Limb (tissue), 2 donors: ENCODE measurements around the gene CDKN2B-AS1.

Experiments
- DNase-seq, 2 donors: peaks; one replicate each; pipeline ENCODE4 v3.0.0-alpha.2; 2016; ENCODE audit errors: extremely low spot score in 2 of 2

Gene CDKN2B-AS1

DNA sequence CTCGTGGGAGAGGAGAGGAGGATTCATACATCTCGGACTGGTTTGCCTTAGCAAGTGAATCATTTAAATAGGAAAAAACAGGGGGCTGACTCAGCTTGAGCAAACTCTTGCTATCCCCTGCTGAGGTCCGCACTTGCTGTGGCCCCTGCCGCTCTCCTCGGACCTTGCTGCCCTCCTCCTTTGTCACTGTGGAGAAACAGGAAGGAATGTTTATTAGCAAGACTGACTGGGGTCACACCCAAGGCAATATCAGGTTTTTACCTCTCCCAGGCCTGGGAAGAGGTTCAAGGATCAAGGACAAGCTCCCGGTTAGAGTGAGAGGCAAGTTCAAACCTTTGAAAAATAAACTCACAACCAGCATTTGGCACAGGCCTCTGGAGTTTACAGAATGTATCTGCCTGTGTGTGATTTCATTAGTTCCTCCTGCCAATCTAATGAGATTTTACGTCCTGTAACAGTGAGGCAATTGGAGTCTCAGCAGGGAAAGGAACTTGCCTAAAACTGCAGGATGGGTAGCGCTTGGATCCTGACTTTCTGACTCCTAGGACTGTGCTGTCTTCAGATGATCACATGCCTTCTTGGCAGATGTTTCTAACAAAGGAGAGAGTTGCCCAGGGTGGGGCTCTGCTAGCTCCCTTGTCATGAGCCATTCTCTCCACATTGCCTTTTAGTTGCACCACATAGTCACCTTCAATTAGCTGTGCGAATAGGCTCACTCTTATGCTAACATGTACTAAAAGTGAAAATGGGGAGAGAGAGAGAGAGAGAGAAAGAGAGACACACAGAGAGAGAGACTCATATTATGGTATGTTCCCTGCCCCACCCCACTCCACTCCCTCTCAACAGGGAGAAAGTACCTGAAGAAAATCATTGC is 123.2 kb downstream of the CDKN2B-AS1 start:
- DNase-seq = no peak

DNA sequence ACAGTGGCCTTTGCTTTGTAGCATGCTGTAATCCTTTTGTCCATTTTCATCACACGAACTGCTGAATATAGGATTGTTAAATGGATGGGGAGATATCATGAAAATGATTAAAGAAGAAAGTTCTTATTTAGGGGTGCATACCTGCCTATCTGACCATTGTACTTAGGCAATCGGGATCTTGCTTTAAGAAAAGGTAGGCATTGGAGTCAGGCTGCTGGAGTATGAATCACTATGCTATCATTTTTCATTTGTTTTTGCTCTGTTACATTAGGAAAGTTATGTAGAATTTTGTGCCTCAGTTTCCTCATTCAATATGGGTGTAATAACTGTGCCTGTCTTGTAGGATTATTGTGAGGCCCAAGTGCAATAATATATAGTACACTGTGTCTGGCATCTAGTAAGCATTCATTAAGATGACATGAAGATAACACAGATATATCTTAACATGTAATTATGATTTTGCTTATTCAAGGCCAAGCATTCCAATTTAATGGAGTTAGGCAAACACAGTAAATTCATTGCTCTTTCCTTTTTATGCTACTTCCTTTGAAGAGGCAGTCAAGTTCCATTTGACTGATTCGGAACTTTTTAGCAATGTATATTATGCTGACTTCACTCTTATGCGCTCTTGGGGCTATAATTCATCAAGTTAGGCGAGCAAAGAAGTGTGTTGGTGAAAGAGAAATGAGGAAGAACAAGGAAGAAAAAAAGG is 124.4 kb downstream of the CDKN2B-AS1 start:
- DNase-seq = no peak

DNA sequence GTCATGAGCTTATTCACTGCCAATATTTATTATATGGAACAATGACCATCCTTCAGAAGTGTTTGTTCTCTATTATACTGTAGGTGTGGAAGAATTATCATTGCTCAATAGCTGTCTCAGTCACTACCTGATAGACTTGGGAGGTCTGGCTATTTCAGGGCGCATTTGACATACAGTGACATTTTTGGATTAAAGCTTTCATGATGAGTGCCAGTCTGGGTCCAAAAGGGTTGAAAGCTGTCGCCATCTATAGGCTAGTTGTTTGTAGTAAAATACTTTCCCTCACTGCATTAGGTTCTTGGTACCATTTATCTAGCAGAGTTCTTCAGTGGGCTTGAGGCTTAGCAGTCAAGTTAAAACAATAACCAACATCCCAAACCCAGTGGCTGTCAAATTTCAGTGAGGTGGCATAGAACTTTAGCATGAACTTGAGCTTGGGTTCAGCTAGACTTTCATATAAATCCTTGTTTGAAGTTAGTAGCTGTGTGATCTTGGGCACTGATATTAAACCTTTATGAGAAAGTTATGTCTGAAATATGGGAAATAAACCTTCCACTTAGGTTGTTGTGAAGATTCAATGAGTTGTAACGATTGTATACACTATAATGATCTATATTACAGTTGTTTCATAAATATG is 125.0 kb downstream of the CDKN2B-AS1 start:
- DNase-seq = no peak

DNA sequence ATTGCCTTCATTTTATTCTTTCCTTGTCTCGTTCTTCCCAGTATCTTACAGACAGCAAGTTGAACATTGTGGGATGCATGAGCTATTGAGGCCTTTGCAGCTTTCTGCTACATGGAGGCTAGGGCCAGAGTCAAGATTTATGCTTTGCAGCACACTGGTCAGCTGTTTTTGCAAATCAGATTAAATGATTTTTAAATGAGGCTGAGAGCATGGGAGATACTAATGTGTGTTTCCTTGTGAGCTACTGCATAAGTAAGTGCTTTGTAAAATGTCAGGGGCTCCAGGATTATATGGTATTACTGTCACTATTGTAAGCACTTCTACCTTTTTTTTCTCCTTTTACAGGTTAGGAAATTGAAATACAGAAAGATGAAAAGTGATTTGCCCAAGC is 125.6 kb downstream of the CDKN2B-AS1 start:
- DNase-seq = no peak

DNA sequence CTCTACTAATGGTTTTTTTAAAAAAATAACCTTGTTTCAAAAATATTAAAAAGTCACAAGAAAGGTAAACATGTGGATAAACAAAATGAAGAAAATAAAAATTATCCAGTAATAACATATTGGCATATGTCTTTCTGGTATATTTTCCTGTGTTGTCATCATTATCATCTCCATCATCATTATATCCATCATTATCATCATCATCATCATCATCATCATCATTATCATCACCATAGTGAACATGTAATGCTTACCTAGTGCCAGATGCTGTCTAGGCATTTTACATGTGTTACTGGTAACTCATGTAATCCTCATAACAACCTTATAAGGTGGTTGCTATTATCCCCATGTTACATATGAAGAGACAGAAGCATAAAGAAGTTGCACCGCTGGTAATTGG is 126.0 kb downstream of the CDKN2B-AS1 start:
- DNase-seq = no peak

DNA sequence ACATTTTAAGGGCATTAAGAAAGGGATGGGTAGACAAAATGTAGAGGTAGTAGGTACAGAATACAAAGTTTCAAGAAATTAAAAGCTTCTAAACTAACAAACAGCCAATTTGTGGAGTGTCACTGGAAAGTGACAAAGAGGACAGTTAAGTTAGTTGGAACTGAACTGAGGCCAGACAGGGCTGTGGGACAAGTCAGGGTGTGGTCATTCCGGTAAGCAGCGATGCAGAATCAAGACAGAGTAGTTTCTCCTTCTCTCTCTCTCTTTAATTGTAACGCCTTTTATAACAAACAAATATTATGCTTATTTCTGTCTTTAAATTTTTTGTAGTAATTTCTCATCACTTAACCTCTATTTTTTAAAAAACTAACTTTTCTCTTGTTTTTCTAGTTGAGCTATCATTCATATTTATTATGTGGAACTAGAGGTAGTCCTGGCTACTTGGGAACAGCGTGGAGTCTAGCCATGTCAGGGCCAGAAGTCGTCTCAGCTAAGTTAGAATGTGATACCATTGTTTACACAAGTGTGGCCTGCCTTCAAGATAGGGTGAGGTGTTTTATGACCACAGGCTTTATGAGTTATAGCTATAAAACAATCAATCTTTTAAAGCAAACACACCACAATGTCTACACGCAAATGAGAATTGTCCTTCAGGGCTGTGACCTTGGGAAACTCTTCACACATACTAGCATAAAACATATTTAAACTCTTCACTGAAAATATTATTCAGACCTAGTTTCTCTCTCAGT is 129.8 kb downstream of the CDKN2B-AS1 start:
- no peak for DNase-seq

DNA sequence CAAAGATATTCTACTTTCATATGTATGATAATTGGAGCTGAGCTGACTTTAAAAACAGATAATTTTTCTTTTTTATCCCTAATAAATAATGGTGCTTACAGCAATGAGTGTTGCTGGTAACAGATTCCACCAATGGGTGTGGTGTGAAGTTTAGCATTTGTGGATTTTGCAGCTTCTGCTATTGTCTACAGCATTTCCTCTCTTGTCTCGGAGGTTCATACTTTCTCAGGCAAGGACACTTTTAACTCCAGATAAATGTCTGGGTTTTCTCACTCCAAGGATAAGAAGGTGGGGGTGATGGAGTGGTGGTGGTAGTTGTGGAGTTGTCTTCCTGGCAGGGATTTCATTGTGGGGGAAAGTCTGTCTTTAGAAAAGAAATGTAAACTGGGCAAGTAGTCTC is 134.5 kb downstream of the CDKN2B-AS1 start:
- DNase-seq = no peak

DNA sequence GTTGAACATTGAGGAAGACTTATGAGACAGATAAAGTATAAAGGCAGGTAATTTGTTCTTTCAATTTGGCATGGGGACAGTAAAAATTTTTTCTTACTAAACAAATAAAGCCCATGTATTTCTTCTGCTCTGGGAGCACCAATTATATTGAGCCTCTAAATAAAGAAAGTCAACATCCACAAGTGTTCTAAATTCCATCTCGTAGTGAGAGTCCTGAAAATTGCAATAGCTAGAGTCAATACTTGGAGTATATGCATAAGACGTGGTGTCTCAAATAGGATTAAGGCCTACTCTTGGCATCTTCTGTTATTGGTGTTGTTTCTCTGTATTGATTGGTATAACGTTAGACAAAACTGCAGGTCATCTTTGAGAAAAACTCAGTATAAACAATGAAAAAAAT is 135.0 kb downstream of the CDKN2B-AS1 start:
- DNase-seq = no peak

DNA sequence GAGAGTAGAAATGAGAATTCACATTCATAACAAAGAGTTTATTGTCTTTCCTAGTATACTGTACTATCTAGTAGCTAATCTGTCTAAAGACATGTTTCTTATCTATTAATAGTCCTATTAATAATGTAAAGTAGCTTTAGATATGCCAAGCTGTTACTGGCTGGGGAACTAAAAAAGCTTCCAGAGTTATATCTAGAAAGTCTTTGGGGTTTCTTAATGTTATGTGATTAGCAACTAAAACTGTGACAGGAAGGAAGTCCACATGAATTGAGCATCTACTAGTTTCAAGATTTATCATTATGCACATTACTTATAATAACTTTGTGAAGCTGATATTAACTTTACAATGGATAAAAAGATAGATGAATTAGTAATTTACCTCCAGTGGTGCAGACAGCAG is 137.2 kb downstream of the CDKN2B-AS1 start:
- DNase-seq = no peak

DNA sequence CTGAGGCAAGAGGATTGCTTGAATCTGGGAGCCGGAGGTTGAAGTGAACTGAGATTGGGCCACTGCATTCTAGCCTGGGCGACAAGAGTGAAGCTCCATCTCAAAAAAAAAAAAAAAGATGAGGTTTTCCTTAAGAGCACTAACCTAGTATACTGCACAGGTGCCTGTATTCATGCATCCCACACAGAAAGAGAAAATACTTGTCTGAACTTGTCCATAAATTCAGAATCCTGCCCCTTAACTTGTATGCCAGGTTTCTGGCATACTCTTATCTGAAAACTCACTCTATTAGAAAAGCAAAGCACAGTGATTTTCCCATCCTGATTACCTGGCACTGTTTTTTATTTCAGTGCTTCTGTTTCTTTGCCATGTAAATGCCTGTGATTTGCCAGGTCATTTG is 139.8 kb downstream of the CDKN2B-AS1 start:
- no peak for DNase-seq

DNA sequence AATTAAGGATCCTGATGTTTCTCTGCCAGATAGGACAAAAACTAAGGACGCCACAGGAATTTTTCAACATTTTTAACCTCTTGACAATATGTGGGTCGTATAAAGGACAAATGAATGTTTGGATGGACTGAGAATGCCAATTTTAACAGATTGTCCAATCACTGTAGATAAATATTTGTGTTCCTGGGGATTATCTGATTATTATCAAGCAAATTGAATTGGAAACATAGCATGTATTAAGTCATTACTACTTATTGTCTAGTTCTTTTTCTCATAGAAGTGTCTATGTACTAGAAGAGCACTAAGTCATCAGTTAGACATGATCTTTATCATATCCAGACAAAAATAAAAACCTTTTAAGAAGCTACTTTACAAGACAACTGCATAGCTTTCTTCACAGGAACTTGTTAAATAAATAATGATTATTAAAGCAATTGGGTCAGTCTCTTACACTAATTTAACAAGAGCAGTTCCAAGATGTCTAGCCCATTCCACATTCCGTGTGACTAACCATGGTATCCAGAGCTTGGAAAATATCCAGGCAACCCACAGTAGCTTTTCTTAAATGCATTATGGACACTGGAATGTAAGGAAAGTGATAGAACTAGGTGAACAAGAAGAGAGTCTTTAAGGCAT is 142.0 kb downstream of the CDKN2B-AS1 start:
- no peak for DNase-seq

DNA sequence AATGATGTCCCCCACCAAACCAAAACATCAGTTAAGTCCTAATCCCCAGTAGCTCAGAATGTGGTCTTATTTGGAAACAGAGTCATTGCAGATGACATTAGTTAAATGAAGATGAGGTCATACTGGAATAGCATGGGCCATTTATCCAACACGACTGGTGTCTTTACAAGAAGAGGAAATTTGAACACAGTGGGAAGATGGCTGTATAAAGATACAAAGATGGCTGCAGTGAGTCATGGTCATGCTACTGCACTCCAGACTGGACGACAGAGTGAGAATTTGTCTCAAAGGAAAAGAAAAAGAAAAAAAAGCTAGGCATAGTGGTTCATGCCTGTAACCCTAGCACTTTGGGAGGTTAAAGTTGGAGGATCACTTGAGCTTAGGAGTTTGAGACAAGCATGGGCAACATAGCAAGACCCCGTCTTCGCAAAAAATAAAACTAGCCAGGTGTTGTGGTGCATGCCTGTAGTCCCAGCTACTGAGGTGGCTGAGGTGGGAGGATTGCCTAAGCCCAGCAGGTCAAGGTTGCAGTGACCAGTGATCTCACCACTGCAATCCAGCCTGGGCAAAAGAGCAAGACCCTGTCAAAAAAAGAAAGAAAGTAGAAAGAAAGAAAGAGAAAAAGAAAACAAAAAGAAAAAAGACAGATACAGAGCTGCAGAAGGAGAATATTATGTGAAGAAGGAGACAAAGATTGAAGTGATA is 144.5 kb downstream of the CDKN2B-AS1 start:
- DNase-seq = no peak

DNA sequence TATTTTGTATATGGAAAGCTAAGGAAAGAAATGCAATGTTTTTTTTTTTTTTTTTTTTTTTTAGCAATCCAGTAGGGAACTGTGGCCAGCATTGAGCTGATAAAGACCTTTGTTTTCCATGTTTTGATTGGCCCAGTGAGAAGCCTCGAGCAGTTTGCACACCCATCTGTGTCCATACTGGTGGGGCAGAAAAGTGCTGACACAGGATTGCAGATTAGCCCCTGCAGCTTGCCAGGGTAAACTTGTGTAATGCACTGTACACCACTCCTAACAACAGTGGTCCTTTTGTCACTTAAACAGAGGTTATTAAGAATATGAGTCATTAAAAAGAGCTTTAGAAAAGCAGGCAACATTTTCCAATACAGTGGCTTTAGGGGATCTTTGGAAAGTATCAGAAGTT is 147.3 kb downstream of the CDKN2B-AS1 start:
- DNase-seq = no peak

DNA sequence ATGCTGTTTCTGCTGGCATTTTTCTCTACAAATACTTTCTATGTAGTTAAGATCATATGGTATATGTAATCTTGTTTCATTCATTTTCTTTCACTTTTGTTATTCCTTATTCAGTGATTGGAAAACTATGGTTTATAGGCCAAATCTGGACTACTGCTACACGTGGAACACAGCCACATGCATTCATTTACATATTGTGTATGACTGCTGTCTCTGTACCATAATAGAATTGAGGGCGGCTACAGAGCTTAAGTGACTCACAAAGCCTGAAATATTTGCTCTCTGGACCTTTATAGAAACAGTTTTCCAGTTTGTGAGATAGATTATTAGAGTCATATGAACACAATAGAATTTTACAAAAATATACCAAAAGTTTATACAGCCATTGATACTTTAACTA is 148.1 kb downstream of the CDKN2B-AS1 start:
- DNase-seq = no peak

DNA sequence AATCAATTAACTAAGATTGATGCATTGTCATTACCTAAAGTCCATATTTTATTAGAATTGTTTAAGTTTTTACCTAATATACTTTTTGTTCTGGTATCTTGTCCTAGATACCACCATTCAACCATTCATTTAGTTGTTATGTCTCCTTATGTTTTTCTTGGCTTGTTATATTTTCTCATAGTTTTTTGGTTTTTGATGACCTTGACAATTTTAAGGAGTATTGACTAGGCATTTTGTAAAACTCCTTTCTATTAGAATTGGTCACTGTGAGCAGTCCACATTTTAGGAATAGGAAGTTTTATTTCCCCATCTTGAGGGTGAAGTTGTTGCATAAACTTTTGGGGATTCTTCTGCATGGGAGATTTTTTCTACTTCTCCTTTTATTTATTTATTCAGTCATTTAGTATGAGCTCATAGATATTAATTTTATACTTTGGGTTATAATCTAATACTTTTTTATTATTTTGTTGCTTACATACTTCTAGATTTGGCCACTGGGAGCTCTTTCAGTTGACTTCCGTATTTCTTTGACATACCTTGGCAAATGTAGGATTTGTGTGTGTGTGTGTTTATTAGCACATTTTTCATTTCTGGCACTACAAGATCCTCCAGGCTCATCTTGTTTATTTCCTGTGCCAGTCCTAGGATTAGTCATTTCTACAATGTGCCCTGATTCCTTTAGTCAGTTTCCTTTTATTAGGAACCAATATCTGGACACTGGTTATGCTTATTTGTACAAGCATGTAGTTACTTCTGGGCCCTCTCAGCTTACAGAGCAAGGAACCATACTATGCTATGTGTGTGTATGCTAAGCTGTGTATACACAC is 149.4 kb downstream of the CDKN2B-AS1 start:
- no peak for DNase-seq

DNA sequence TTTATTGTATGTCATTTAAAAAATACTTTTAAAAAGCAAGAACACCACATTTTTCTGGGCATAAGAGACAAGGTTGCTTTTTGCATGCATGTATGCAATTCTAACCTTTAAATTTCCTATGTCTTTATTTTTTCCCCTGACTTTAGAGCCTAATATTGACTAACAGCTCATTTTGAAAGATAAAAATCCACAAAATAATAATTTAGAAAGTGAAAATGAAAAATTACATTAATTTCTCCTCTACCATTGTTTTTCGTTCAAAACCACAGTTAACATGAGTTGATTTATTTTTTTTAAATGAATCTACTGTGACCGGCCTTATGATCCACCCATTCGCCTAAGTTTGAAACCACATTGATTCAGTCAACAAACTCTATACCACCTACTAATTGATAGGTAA is 152.0 kb downstream of the CDKN2B-AS1 start:
- DNase-seq = no peak

DNA sequence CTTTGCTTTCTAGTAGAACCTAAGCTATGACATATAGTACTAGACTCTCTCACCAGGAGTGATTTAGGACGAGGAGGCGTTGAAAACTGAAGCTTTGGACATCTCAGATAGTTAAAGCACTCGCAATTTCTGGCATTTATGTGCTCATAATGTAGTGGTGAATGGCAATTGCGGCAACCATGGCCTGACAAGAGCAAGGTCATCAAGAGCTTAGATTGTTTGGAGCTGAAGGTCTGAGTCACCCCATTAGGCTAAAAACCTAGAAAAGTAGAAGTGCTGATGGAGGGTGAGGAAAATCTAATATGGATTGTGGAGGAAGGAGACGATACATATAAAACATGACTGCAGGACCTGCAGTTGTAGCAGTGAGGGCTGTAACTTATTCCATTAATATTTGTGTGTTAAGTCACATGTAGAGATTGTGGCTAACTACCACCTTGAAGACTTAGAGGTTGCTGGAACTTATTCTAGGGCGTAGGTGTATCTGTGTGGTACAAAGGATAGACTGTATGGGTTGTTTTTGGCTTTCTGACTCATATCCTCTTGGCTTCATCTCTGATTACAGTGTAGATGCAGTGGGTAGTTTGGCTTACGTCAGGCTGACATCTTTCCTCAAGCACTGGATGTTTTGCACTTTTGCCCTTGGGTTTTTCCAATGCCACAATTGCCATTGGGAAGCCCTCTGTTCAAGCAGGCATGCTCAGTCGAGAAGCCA is 153.4 kb downstream of the CDKN2B-AS1 start:
- no peak for DNase-seq

DNA sequence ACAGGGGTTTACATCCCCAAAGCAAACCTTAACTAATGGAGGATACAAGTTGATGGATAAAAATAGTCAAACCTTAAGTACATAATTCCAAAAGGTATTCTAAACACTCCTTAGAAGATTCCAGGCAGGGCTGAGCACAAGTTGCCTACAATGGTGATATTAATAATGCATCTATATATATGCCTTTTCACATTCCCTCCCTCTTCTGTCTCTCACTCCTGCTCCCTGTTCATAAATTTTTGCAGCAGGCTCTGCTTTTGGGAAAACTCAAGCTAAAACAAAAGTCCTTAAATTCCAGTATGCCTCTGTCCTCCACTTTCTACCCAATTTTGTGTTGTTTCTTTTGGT is 153.9 kb downstream of the CDKN2B-AS1 start:
- no peak for DNase-seq
